Upper lobe of left lung (tissue), 6 donors: Measurements from ENCODE around the gene MT1B. TPM values are rescaled to one million over a fixed set of nuclear protein-coding genes. Genes with fewer than 3 reads are reported as not detected.

Experiments
- ATAC-seq, 2 donors: fragments of 200-7000 bp; cut with Tn5 transposase; one replicate each; pipeline ENCODE4 v1.9.1; 2022; ENCODE audit warnings: mild to moderate bottlenecking in 2 of 2, moderate library complexity in 2 of 2; ENCODE audit not compliant: low FRiP score in 2 of 2
- DNase-seq, 2 donors: peaks; one replicate each; pipeline ENCODE4 v3.0.0-alpha.2; 2019 to 2020
- H3K27ac ChIP-seq, 4 donors: fragments of 200-600 bp; sonication (generic); one replicate each; pipeline ENCODE4 v1.5.1; 2016 to 2019
- H3K27me3 ChIP-seq, 4 donors: fragments of 200-600 bp; sonication (generic); one replicate each; pipeline ENCODE4 v1.5.1; 2017 to 2019
- H3K36me3 ChIP-seq, 4 donors: fragments of 200-600 bp; sonication (generic); one replicate each; pipeline ENCODE4 v1.5.1; 2016 to 2019
- H3K4me1 ChIP-seq, 4 donors: fragments of 200-600 bp; sonication (generic); one replicate each; pipeline ENCODE4 v1.5.1; 2018 to 2019
- H3K4me3 ChIP-seq, 4 donors: fragments of 200-600 bp; sonication (generic); one replicate each; pipeline ENCODE4 v1.5.1; 2017 to 2019; ENCODE audit warnings: mild to moderate bottlenecking in 2 of 4, moderate library complexity in 1 of 4
- H3K9me3 ChIP-seq, 4 donors: fragments of 200-600 bp; sonication (generic); one replicate each; pipeline ENCODE4 v1.5.1; 2018 to 2019
- EP300 ChIP-seq, 4 donors: sonication (generic); formaldehyde crosslinking; IDR thresholded peaks; one replicate each; pipeline ENCODE4 v1.5.1; 2017; ENCODE audit warnings: antibody characterized with exemption in 4 of 4, control low read depth in 2 of 4
- POLR2A ChIP-seq, 4 donors: fragments of 450-650 bp; IDR thresholded peaks; one replicate each; pipeline ENCODE4 v1.5.1; 2016 to 2017; ENCODE audit warnings: antibody characterized with exemption in 4 of 4, mild to moderate bottlenecking in 2 of 4
- POLR2AphosphoS5 ChIP-seq, 2 donors: sonication (generic); formaldehyde crosslinking; IDR thresholded peaks; one replicate each; pipeline ENCODE4 v1.5.1; 2017; ENCODE audit warnings: antibody characterized with exemption in 2 of 2
- WGBS, 2 donors: methylation state at CpG; one replicate each; pipeline ENCODE4 v1.1.5; 2017 to 2018; 5-methylcytosine and 5-hydroxymethylcytosine counted together
- total RNA-seq, 6 donors: library from RNA; depleted of rRNA in 4 of 6; stranded (reverse); fragments of >200 nt in 4 of 6; gene quantifications; one replicate each; pipeline versions ENCODE4 v1.1.0 to v1.2.1, GENCODE V29; 2016 to 2021
- TF ChIP-seq, protein P1 (sequence below), 6 experiments: fragments of 450-650 bp in 4 of 6; fragments of 200-600 bp in 2 of 6; sonication (generic) in 2 of 6; IDR thresholded peaks; one replicate each; pipeline ENCODE4 v1.5.1; 2016 to 2019; ENCODE audit warnings: antibody characterized with exemption in 6 of 6
- donor health status: DM: no; HTN: no; CAD: no; lungs with moderate emphysema.
- donor health status: DM: no; HTN: yes; CAD: no; lungs with severe emphysema.

Gene MT1B
- total RNA-seq, 6 donors from 2014 or later, result not detected

DNA sequence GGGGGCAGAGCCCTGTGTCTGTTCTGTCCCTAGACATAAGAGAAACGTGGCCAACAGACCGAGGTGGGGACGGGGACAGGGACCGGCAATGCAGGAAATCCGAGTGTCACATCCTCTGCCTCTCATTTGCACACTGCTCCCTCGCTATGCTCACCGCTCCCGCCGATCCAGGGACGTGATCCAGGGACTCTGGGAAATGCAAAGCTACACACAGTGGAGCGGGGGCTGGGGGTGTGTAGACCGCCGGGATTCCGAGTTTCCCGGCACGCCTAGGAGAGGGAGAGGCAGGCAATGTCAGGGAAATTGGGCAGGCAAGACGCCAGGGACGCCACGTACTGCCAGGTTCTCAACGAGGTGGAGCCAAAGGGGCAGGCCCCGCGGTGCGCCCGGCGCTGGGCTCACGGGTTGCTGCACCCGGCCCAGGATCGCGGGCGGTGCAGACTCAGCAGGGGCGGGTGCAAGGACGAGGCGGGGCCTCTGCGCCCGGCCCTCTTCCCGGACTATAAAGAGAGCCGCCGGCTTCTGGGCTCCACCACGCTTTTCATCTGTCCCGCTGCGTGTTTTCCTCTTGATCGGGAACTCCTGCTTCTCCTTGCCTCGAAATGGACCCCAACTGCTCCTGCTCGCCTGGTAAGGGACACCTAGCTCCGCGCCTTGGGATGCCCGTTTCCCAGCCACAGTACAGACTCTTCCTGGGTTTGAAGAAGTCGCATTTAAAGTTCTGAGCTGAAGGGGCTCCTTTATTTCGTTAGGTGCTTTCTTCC is 30.4 kb downstream of the MT1B start, which contains the start of gene MT1X:
Gene MT1X (plus strand): TSS at position 532 of the 764 bp plus-strand sequence. CDS start 71 bp downstream, at position 603.
- Histone ChIP-seq H3K27me3 (no peaks in the 10 kb centered on the region), H3K9me3 (no peaks in the 10 kb centered on the region), H3K27ac (peak within 1 kb of the TSS; percentile 72 to 89 (median 84)), H3K4me1 (peaks cover 13 to 25% (median 21%) of the 10 kb centered on the region in 4 donors), H3K4me3 (peak within 1 kb of the TSS; percentile 40 to 66 (median 52)), H3K36me3 (no peaks in the 10 kb centered on the region)
- TF ChIP-seq POLR2AphosphoS5 (IDR thresholded peaks at IDR 0.05) (peak; percentile 97 to 98), EP300 (IDR thresholded peaks at IDR 0.05) (peak; percentile 42 to 99 (median 97)), POLR2A (IDR thresholded peaks at IDR 0.05) (peak; percentile 92 to 95 (median 93))
- TF ChIP-seq, protein P1, sequence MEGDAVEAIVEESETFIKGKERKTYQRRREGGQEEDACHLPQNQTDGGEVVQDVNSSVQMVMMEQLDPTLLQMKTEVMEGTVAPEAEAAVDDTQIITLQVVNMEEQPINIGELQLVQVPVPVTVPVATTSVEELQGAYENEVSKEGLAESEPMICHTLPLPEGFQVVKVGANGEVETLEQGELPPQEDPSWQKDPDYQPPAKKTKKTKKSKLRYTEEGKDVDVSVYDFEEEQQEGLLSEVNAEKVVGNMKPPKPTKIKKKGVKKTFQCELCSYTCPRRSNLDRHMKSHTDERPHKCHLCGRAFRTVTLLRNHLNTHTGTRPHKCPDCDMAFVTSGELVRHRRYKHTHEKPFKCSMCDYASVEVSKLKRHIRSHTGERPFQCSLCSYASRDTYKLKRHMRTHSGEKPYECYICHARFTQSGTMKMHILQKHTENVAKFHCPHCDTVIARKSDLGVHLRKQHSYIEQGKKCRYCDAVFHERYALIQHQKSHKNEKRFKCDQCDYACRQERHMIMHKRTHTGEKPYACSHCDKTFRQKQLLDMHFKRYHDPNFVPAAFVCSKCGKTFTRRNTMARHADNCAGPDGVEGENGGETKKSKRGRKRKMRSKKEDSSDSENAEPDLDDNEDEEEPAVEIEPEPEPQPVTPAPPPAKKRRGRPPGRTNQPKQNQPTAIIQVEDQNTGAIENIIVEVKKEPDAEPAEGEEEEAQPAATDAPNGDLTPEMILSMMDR (IDR thresholded peaks at IDR 0.05), result peak in 1 of 6 experiments; percentile 21
- ATAC-seq (peak; percentile 98 to 99), DNase-seq (peak; percentile 95 to 98)
- 0 to 1% methylated on average over 25 to 46 of the region's 49 CpGs for WGBS, 2 donors

DNA sequence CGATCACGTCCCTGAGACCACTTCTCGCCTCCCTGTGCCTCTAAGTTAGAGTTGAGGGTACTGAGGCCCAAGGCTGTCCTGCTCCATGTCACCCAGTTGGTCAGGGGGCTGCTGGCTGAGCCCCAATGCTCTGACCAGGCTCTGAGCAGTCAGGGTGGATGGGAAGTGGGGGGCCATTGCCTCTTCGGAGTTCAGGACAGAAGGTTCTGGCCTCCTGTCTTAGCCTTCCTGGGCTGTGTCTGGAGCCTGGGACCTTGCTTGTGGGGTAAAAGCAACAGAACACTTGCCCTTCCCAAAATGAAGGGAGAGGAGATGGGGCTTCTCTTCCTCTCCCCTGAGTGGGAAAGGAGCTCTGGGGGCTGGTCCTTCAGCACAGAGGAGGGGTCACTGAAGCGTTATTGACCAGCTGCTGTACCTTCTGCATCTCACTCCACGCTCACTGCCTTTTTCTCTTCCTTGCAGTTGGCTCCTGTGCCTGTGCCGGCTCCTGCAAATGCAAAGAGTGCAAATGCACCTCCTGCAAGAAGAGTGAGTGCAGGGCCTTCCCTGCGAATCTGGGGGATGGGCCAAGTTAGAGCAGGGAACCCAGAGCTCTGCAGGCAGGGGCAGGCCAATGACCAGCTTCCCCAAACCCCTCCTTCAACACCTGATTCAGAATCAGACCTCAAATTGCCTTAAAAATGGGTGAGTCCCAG is 31.2 kb downstream of the MT1B start:
- Histone ChIP-seq H3K4me1 (peaks cover 13 to 25% (median 21%) of the 10 kb centered on the region in 4 donors), H3K9me3 (no peaks in the 10 kb centered on the region), H3K36me3 (no peaks in the 10 kb centered on the region), H3K27me3 (no peaks in the 10 kb centered on the region), H3K27ac (peak overlapping the region; percentile 72 to 89 (median 84)), H3K4me3 (peak overlapping the region; percentile 40 to 66 (median 52))
- ATAC-seq, result no peak
- no peak for DNase-seq
- WGBS, 2 donors, result 39 to 50% methylated on average over 7 to 8 of the region's 8 CpGs
- no peak for TF ChIP-seq POLR2AphosphoS5 (IDR thresholded peaks at IDR 0.05)
- TF ChIP-seq, protein P1 (IDR thresholded peaks at IDR 0.05), result no peak
- TF ChIP-seq EP300 (IDR thresholded peaks at IDR 0.05), result no peak
- no peak for TF ChIP-seq POLR2A (IDR thresholded peaks at IDR 0.05)

DNA sequence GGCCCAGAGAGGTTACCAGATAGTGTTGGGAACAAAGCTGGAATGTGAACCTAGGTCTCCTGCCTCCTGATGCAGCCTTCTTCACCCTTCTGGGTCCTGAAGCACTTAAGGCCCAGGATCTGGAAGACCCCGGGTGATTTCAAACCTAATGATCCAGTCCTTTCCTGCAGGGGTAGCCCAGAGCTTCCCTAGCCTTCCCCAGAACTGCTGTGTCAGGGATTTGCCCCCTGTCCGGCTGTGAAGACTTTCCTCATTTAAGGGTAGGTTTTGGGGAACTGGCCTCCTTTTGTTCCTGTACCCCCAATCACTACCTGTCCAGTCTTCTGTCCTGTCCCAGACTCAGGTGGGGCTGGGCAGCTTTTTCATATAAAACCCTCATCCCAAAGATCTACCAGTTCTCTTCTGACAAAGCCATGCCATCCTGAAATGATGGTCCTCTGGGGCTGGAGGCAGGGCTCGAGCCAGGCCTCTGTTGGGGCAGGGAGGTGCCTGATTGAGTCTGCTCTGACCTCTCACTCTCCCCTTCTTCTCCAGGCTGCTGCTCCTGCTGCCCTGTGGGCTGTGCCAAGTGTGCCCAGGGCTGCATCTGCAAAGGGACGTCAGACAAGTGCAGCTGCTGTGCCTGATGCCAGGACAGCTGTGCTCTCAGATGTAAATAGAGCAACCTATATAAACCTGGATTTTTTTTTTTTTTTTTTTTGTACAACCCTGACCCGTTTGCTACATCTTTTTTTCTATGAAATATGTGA is 31.9 kb downstream of the MT1B start:
- Histone ChIP-seq H3K9me3 (no peaks in the 10 kb centered on the region), H3K4me3 (peak overlapping the region; percentile 40 to 66 (median 52)), H3K27ac (peak overlapping the region in 3 of 4 donors; percentile 37 to 89 (median 84)), H3K36me3 (no peaks in the 10 kb centered on the region), H3K4me1 (peaks cover 13 to 25% (median 21%) of the 10 kb centered on the region in 4 donors), H3K27me3 (no peaks in the 10 kb centered on the region)
- DNase-seq (no peak), ATAC-seq (no peak)
- WGBS, 2 donors, result 84 to 85% methylated on average over 5 of the region's 5 CpGs
- TF ChIP-seq EP300 (IDR thresholded peaks at IDR 0.05) (no peak), POLR2AphosphoS5 (IDR thresholded peaks at IDR 0.05) (no peak), POLR2A (IDR thresholded peaks at IDR 0.05) (no peak)
- TF ChIP-seq, protein P1 (IDR thresholded peaks at IDR 0.05), result no peak

DNA sequence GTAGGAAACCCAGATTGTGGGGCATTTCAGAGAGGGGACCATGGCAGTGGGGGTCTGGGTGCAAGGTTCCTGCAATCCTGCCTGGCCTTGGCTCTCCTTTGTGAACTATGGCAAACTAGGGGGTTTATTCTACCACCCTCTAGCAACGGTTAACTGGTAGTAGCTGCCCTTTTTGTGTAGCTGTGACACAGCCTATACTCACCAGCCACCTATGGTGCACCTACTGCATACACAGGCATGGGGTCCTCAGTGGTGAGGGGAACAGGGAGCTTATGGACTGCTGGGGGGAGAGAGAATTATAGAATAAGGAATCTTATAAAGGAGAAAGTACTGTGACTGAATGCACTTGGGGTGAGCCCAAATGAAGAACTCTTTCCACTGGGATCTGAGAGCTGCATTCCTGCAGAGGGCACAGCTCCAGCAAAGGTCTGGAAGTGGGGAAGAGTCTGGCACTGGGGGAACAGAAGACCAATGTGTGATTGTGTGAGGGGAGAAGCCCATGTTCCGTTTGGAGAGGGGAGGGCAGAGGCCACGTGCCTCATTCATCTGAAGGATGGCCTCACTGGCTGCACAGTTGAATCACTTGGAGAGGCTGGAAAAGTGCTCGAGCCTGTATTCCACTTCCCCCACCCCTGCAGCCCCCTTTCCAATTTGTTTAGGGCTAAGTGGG is 32.7 kb downstream of the MT1B start:
- peaks cover 13 to 25% (median 21%) of the 10 kb centered on the region in 4 donors for H3K4me1 ChIP-seq
- ATAC-seq (no peak), DNase-seq (no peak)
- H3K27me3 ChIP-seq, result no peaks in the 10 kb centered on the region
- TF ChIP-seq POLR2A (IDR thresholded peaks at IDR 0.05) (no peak), POLR2AphosphoS5 (IDR thresholded peaks at IDR 0.05) (peak in 1 of 2 donors; percentile 30)
- peak overlapping the region in 3 of 4 donors; percentile 4 to 89 (median 37) for H3K27ac ChIP-seq
- no peaks in the 10 kb centered on the region for H3K36me3 ChIP-seq
- no peaks in the 10 kb centered on the region for H3K9me3 ChIP-seq
- WGBS, 2 donors, result 63 to 70% methylated on average over 3 to 4 of the region's 4 CpGs
- H3K4me3 ChIP-seq, result peak overlapping the region in 3 of 4 donors; percentile 7 to 66 (median 42)
